ENCODE results near the gene MRPL19. TPM values are rescaled to one million over a fixed set of nuclear protein-coding genes. Genes with fewer than 3 reads are reported as not detected.

Gene MRPL19
- total RNA-seq (100 to 1,000 TPM in 1 of 9 donors, 10 to 100 TPM in 8; 41.0 to 107 (median 69.5) TPM), polyA plus RNA-seq (10 to 100 TPM; 16.5 to 86.6 (median 20.1) TPM)
- long read RNA-seq, donor 1, transcript MRPL19-202 (6 exons, 3,479 nt): major isoform, 34 of 42 reads
- long read RNA-seq, donor 1, partial matches to known transcripts: 8 of 42 reads
- long read RNA-seq, donor 1, other reads (novel, unspliced or antisense): 0 of 42 reads
- long read RNA-seq, donor 2, transcript MRPL19-202 (6 exons, 3,479 nt): major isoform, 24 of 52 reads
- long read RNA-seq, donor 2, partial matches to known transcripts: 26 of 52 reads
- long read RNA-seq, donor 2, other reads (novel, unspliced or antisense): 0 of 52 reads
- long read RNA-seq, donor 3, transcript MRPL19-202 (6 exons, 3,479 nt): major isoform, 25 of 29 reads
- long read RNA-seq, donor 3, partial matches to known transcripts: 0 of 29 reads
- long read RNA-seq, donor 3, other reads (novel, unspliced or antisense): 0 of 29 reads
- long read RNA-seq, donor 4, transcript MRPL19-202 (6 exons, 3,479 nt): major isoform, 24 of 32 reads
- long read RNA-seq, donor 4, partial matches to known transcripts: 5 of 32 reads
- long read RNA-seq, donor 4, other reads (novel, unspliced or antisense): 3 of 32 reads
- long read RNA-seq, donor 5, transcript MRPL19-202 (6 exons, 3,479 nt): major isoform, 48 of 56 reads
- long read RNA-seq, donor 5, partial matches to known transcripts: 2 of 56 reads
- long read RNA-seq, donor 5, other reads (novel, unspliced or antisense): 5 of 56 reads
- long read RNA-seq, donor 6, transcript MRPL19-202 (6 exons, 3,479 nt): major isoform, 33 of 38 reads
- long read RNA-seq, donor 6, partial matches to known transcripts: 1 of 38 reads
- long read RNA-seq, donor 6, other reads (novel, unspliced or antisense): 4 of 38 reads
- long read RNA-seq, donor 7, transcript MRPL19-202 (6 exons, 3,479 nt): major isoform, 20 of 38 reads
- long read RNA-seq, donor 7, partial matches to known transcripts: 16 of 38 reads
- long read RNA-seq, donor 7, other reads (novel, unspliced or antisense): 0 of 38 reads
- long read RNA-seq, donor 8, transcript MRPL19-202 (6 exons, 3,479 nt): major isoform, 32 of 50 reads
- long read RNA-seq, donor 8, partial matches to known transcripts: 17 of 50 reads
- long read RNA-seq, donor 8, other reads (novel, unspliced or antisense): 0 of 50 reads
- long read RNA-seq, donor 9, transcript MRPL19-202 (6 exons, 3,479 nt): major isoform, 20 of 22 reads
- long read RNA-seq, donor 9, partial matches to known transcripts: 0 of 22 reads
- long read RNA-seq, donor 9, other reads (novel, unspliced or antisense): 0 of 22 reads
- long read RNA-seq, donor 10, transcript MRPL19-202 (6 exons, 3,479 nt): major isoform, 11 of 16 reads
- long read RNA-seq, donor 10, partial matches to known transcripts: 5 of 16 reads
- long read RNA-seq, donor 10, other reads (novel, unspliced or antisense): 0 of 16 reads

- H3K36me3 ChIP-seq (replicated peaks in 1 of 2): peaks cover 0 to 27% of the 10 kb centered on the region in 2 donors
- peak within 1 kb of the TSS in 4 of 5 donors; percentile 40 to 82 (median 74) for H3K27ac ChIP-seq
- peak within 1 kb of the TSS; percentile 37 to 88 (median 86) for H3K4me3 ChIP-seq
- intact Hi-C loops (cut with DNase I): no loop called here
- H3K27me3 ChIP-seq: no peaks in the 10 kb centered on the region
- DNase-seq: peak; percentile 88 to 94 (median 90)
- WGBS, 4 donors: 0 to 1% (median 1%) methylated on average over 23 to 60 of the region's 60 CpGs
- H3K9me3 ChIP-seq (replicated peaks in 1 of 3): no peaks in the 10 kb centered on the region
- TF ChIP-seq, protein P1, sequence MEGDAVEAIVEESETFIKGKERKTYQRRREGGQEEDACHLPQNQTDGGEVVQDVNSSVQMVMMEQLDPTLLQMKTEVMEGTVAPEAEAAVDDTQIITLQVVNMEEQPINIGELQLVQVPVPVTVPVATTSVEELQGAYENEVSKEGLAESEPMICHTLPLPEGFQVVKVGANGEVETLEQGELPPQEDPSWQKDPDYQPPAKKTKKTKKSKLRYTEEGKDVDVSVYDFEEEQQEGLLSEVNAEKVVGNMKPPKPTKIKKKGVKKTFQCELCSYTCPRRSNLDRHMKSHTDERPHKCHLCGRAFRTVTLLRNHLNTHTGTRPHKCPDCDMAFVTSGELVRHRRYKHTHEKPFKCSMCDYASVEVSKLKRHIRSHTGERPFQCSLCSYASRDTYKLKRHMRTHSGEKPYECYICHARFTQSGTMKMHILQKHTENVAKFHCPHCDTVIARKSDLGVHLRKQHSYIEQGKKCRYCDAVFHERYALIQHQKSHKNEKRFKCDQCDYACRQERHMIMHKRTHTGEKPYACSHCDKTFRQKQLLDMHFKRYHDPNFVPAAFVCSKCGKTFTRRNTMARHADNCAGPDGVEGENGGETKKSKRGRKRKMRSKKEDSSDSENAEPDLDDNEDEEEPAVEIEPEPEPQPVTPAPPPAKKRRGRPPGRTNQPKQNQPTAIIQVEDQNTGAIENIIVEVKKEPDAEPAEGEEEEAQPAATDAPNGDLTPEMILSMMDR (IDR thresholded peaks at IDR 0.05): no peak
- peak in 1 of 2 donors; percentile 42 for TF ChIP-seq POLR2A (IDR thresholded peaks at IDR 0.05)
- peaks cover 8 to 18% of the 10 kb centered on the region in 2 donors for H3K4me1 ChIP-seq (replicated peaks in 1 of 2)
These were observed at the start of gene MRPL19 for GRCh38 chr2:75646583-75647425. TSS of gene MRPL19 (plus strand) at chr2:75646783. CDS start at chr2:75646808, 25 bp downstream.

DNA sequence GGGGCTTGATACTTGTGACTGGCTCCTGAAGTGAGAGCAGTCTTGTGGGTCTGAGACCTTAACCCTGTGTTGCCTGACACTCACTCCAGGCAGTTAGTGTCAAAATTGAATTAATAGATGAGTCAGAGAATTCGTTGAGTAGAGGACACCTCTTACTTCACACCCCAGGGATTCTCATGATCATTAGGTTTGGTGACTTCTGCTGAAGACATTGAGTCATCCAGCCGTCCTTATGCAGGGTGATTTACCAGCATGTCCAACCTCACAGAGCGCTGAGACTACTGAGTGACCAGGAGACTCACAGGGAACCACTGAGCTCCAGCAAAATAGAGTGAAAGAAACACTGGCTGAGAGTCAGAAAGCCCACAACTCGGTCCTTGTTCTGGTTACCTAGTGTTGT lies 49.8 kb upstream of the MRPL19 start:
- no peaks in the 10 kb centered on the region for H3K27me3 ChIP-seq
- 58 to 77% (median 67%) methylated on average over 4 of the region's 4 CpGs for WGBS, 4 donors
- H3K4me3 ChIP-seq: no peak overlapping the region
- intact Hi-C loops (cut with DNase I): no loop called here
- DNase-seq: no peak
- no peaks in the 10 kb centered on the region for H3K36me3 ChIP-seq (replicated peaks in 1 of 2)
- TF ChIP-seq POLR2A (IDR thresholded peaks at IDR 0.05): no peak
- TF ChIP-seq, protein P1 (IDR thresholded peaks at IDR 0.05): no peak
- no peak overlapping the region for H3K27ac ChIP-seq
- H3K4me1 ChIP-seq (replicated peaks in 1 of 2): peaks cover 0 to 2% of the 10 kb centered on the region in 2 donors
- no peaks in the 10 kb centered on the region for H3K9me3 ChIP-seq (replicated peaks in 1 of 3)

DNA sequence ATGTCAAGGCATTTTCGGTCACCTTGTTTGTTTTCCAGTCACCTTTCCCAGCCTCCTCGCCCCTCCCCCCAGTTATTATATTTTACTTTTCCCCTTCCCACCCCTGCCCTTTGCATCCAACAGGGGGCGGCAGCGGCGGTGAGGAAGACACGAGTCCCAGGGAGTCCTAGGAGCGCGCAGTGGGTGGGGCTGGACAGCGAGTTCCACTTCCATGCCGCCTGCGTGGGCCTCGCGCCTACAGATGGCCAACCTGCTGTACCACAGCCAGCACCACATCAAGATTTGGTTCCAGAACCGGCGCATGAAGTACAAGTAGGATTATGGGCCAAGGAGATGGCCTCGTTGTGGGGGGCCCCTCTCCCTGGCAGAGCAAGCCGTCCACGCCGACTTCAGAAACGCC lies 48.6 kb upstream of the MRPL19 start:
- intact Hi-C loops (cut with DNase I): no loop called here
- TF ChIP-seq, protein P1 (IDR thresholded peaks at IDR 0.05): no peak
- no peak for TF ChIP-seq POLR2A (IDR thresholded peaks at IDR 0.05)
- WGBS, 4 donors: 88 to 93% (median 92%) methylated on average over 19 to 20 of the region's 20 CpGs

More for the DNA sequence above, 48.6 kb upstream of the MRPL19 start:
- Histone ChIP-seq H3K4me1 (replicated peaks in 1 of 2) (no peaks in the 10 kb centered on the region), H3K27ac (no peak overlapping the region), H3K36me3 (replicated peaks in 1 of 2) (no peaks in the 10 kb centered on the region), H3K27me3 (no peaks in the 10 kb centered on the region), H3K4me3 (no peak overlapping the region), H3K9me3 (replicated peaks in 1 of 3) (no peaks in the 10 kb centered on the region)
- no peak for DNase-seq

Measured in adrenal gland (tissue), 19 donors.